NCI-H226 (cell line): ENCODE measurements around the gene CRB2.

Source experiments
- DNase-seq: peaks from one replicate; pipeline ENCODE4 v3.0.0-alpha.2; 2015

The CRB2 gene

DNA sequence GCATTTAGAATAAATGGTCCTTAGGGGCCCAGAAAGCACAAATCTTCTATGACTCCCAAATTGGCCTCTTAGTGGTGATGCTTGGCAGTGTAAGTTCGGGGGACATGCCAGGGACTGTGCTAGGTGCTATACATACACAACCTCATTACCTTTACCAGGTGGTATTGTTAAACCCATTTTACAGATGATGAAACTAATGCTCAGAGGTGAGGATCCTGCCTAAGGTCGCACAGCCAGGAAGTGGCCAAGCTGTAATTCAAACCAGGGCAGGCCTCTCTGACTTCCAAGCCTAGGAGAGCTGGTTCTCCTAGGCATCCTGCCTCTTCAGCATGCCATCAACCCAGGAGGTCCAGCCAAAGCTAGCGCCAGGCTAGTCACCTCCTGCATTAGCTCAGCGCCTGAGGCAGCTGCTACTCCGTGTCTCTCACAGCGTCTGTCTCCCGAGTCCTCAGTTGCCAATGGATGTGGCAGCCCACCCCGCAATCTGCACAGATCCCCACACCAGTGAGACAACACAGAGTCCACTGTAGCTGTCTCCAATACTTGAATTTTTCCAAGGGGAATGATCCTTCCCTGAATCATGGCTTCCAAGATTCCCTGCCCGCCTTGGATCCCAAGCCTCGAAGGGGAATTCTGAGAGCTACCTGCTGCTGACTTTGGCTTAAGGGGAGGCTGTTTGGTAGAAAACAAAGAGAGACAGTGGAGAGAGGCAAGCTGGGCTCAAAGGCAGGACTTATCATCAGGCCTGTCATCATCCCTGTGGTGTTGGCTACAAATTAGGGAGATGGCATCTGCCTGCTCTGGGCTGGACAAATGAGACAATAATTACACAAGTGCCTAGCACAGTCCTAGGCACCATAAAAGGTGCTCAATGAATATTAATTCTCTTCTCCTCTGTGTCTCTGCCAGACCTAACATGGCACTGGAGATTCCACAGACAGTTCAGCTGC lies 52.6 kb downstream of the CRB2 start:
- DNase-seq, result no peak

GRCh38 chr9:123410281-123410910 lies 54.4 kb downstream of the CRB2 start:
- no peak for DNase-seq

DNA sequence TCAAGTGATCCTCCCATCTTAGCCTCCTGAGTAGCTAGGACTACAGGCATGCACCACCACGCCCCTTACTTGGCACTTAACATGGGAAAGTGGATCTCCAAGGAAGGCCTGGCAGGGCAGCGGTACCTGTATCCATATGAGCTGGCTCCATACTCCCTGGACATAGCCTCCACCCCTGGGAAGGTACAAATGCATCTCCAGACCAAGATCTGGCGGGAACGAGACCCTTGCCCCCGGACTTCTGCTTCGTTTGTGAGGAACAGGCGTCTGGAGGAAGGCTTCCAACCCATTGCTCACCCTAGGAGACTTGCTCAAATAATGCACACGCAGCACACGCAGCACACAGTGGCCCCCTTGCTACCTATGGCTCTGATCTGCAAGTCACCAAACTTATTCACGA lies 55.2 kb downstream of the CRB2 start:
- DNase-seq, result no peak

DNA sequence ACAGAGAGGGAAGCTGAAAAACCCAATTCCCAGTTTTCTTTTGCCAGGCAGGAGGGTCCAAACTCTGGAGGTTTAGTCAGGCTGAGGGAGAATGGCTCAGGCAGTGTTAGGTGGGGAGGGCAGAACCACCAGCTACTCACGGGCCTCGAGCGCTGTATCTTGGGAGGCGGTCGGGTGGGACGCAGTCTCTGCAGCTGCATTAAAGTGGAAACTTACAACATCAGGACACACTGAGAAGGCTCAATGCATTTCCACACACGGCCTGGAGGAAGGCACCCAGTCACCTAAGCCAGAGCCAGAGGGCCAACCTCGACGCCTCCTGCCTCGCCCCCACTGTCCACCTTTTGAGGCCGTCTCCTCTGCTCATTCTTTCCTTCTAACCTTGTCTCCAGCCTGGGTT lies 55.6 kb downstream of the CRB2 start:
- DNase-seq, result no peak

GRCh38 chr9:123412171-123412820 lies 56.3 kb downstream of the CRB2 start:
- no peak for DNase-seq

GRCh38 chr9:123414204-123414603 lies 58.2 kb downstream of the CRB2 start:
- no peak for DNase-seq

GRCh38 chr9:123414936-123415930 lies 59.2 kb downstream of the CRB2 start:
- DNase-seq, result no peak

GRCh38 chr9:123416176-123416575 lies 60.2 kb downstream of the CRB2 start:
- DNase-seq, result no peak

DNA sequence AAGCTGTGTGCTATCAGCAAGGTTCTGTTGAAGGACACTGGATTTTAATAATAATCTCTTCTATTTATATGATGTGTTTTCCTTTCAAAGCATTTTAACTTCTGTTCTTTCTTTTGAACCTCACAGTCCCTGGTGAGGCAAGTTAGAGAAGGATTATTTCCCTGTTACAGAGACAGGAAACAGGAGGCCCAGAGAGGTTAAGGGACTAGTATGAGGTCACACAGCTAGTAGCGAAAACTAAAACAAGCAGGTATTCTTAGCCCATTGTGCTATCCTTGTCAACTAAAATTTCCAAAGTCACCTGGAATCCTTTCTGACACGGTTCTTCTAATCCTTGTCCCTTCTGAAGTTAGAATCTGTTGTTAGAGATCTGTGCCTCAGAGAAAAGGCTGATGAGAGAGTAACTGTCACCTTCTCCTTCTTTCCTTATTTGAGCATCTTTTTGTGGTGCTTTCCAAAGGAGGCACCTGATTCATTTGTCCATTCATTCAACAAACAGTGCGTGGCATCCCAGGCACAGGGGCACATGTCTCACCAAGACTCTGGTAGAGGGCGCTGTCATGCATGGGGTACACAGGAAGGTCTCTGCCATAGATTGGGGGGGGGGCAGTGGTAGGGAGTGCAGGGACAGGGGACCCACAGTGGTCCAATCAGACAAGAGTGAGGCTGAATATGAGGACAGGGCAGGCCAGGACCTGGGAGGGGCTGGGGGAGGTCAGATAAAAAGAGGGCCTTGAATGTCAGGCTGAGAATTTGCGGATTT lies 61.5 kb downstream of the CRB2 start:
- no peak for DNase-seq

- DNase-seq, result no peak
These were observed 62.0 kb downstream of the CRB2 start for GRCh38 chr9:123418052-123418430.

GRCh38 chr9:123418506-123418905 lies 62.5 kb downstream of the CRB2 start:
- no peak for DNase-seq

- no peak for DNase-seq
These were observed 63.1 kb downstream of the CRB2 start for GRCh38 chr9:123419091-123419490.

DNA sequence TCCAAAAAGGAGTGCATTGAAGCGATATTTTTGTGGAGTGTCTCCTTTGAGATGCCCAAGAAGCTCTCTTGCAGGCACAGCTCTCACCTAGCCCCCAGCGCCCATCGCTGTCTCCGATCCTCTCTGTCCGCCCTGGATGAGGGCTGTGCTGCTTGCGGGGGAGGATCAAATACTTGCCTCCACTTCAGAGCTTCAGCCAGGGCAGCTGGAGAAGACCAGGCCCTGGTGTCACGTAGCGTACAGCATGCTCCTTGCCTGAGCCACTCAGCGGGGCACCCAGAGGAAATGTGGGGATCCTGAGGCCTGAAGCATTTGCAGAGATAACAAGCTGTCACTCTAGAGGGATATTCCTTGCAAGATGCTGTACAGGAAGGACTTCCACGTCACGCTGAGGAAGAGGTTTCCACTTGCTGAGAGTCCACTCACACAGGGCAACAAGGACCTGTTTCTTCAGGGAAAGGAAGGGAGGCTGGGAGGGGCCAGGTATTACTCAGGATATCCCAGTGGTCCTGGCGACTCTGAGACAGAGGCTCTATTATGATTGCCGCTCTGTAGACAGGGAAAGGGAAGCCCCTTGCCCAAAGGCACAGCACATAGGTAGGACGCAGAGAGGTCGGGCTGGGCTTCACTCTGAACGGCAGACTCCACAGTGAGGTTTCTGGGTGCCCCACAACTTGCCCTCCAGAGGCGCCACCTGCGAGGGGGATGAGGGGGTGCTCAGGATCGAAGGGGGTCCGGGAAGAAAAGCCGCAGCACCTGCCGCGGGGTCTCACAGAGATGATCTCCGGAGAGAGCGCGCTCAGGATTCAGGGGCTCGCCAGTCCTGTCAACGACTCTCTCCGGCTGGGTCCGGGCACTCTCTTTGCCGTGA lies 64.0 kb downstream of the CRB2 start:
- DNase-seq, result no peak

DNA sequence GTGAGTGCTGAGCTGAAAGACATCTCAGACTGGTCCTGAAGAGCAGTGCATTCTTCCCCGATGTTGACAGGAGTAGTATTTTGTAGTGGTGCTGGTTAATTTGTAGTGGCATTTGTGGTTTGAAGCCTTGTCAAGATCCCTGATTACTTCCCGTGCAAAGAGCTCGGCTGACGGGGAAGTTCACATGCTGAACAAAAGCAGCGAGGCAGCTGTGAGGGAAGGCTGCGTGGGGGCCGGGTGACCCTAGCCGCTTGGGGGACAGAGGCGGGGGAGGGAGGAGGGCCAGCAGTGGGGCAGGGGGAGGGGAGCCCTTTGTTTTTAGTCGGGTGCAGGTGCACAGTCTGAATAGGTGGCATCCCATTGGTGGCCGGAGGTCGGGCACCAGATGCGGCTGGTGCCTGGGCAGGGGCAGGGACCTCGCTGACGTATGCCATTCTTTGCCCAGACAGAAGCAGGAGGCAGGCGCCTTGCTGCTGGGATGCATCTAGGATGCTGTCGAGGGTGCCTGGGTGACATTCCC lies 64.7 kb downstream of the CRB2 start:
- DNase-seq, result no peak

DNA sequence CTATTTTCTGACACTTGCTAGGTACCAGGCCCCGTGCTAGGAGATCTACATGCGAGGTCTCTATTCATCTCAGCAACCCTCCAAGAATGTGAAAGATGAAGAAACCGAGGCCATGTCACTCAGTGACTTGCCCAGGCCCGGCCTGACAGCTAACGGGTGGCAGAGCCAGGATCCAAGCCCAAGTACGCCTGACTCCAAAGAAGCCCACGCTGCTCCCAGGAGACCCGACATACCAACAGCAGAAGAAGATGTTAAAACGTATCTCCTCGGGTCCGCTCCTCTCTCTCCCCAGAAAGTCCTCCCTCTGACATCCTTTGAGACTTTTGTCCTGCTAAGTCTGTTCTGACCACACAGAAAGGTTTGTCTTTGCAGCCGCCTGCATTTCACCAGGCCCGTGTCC lies 65.2 kb downstream of the CRB2 start:
- DNase-seq, result no peak

DNA sequence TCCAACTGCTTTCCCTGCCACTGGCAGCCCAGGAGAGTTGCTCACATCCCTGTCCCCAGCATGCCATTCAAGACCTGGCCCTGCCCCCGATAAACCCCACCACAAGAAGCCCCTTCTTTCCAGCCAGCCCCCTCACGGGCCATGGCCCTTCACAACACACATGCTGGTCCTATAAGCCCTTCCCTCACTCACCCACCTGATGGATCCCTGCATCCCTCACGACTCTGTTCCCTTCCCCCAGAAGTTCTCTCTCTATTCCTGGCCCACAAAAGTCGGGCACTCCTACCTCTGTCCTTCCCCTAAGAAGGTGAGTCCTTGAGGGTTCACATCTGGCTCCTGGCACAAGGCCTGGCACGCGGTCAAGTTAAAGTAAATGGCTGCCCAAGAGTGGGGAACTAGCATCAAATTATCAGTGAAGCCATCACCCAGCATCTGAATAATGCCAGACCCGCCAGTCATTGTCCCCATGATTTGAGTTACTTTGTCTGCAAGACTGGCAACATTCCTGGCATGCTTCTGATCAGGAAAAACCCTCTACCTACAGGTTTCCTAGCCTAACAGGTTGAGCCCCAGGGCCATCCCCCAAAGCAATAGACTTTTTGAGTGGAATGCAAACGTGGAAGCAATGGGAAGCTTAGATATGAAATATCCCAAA lies 65.9 kb downstream of the CRB2 start:
- DNase-seq, result no peak

DNA sequence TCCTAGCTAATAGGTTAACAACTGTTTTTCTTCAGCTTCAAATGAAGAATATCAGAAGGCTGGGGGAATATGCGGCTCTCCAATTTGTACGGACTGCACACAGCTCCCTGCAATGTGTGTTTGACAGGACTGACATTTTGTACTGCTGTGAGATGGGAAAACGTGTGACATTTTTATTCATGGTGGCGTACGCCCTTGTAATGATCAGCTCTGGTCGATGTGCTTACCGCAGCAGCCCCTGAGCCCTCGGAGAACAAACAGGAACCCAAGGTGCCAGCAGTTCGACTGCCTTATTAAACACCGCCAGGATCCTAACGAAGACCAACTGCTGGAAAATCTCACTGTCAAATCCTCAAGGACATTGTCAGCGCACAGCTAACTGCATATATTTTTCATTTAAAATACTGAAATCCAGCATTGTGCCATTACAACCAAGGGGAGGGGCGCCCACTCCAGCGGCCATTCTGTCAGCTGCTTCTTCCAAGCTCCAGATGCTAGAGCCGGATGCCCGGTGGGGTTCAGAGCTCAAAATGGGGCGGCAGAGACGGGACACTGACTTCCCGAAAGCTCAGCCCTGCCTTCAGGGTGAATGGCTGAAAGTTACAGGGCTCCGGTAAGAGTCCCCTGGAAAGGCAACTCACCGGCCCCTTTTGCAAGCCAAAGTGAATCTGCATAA lies 66.8 kb downstream of the CRB2 start:
- DNase-seq, result no peak

GRCh38 chr9:123423311-123423640 lies 67.3 kb downstream of the CRB2 start:
- DNase-seq, result no peak

- DNase-seq, result no peak
These were observed 68.1 kb downstream of the CRB2 start for GRCh38 chr9:123424131-123424530.
